NCI-H748 treated with DMSO at 0.1 percent for 48 hours (cell line): Measurements from ENCODE around the gene CEACAM16.

Source experiments
- DNase-seq: peaks from one replicate; lab custom pipeline; 2025; lab: John Stamatoyannopoulos, UW

Gene CEACAM16

DNA sequence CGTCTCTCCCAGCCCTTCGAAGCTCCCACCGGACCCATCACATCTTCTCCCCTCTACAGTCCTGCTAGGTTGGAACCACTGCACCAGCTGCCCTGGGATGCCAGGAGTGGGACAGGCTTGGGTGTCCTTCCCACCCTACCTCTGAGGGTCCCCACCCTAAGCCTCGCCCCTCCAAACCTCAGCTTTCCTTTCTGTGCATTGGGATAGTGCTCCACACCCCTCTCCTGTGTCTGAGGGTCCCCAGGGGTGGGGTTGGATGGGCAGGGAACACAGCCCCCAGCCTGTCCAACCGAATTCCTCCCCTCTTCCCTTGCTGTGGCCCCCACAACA, 47.6 kb downstream of the CEACAM16 start:
- no peak for DNase-seq

DNA sequence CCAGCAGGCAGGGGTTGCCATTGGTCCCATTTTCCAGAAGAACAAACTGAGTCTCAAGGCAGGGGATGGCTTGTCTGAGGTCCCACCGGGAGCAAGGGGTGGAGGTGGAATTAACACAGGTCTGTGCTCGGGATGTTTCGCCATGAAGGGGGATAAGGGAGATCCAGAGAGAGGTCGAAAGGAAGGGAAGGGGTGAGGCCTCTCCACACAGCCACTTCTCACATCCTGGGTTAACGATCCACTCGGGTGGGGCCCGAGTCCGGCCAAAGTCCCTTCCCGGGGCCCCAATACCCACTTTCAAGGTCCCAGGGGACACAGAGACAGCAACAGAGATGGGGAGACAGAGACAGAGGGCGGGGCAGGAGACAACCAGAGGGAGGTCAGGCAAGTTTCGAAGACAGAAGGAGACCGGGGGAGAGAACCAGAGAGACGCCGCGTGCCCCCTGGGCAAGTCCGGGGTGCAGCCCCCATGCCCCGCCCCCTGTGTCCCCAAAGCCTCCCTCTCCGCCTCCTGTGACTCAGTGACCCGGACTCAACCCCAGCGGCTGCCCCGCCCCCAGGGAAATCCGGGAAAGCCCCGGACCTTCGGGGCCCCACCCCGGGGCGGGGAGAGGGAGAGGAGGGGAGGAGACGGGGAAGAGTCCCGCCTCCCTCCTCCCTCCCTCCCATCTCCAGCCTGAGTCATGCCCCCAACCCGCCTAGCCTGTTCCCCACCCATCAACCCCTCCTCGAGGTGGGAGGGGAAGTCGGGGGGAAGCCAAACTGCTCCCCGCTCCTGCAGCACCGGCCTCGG, 48.2 kb downstream of the CEACAM16 start:
- peak; percentile 34 for DNase-seq

DNA sequence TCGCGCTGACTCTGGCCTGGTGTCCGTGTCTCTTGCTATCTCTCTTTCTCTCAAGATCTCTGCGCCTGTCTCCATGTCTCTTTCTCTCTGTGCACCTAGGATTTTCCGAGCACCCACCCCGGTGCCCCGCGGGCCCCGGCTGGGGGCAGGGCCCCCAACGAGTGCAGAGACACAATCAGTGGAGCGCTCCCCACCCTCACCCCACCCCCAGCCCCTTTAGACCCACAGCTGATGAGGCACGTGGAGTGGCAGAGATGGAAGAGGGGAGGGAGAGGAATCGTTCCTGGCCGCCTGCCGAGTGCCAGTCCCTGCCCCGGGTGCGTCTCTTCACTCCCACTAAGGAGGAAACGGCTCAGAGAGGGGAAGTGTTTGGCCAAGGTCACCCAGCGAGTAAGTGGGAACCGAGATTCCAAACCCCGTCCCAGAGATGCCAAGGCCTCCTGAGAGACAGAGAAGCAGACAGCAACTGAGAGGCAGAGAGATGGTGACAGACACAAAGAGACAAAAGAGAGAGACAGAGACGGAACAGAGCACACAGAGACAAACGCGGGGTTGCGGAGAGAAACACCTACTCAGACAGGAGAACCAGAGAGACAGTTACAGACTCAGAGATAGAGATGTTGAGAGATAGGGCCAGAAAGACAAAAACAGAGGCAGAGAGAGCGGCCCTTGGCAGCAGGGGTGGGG, 48.9 kb downstream of the CEACAM16 start:
- DNase-seq: peak; percentile 34

DNA sequence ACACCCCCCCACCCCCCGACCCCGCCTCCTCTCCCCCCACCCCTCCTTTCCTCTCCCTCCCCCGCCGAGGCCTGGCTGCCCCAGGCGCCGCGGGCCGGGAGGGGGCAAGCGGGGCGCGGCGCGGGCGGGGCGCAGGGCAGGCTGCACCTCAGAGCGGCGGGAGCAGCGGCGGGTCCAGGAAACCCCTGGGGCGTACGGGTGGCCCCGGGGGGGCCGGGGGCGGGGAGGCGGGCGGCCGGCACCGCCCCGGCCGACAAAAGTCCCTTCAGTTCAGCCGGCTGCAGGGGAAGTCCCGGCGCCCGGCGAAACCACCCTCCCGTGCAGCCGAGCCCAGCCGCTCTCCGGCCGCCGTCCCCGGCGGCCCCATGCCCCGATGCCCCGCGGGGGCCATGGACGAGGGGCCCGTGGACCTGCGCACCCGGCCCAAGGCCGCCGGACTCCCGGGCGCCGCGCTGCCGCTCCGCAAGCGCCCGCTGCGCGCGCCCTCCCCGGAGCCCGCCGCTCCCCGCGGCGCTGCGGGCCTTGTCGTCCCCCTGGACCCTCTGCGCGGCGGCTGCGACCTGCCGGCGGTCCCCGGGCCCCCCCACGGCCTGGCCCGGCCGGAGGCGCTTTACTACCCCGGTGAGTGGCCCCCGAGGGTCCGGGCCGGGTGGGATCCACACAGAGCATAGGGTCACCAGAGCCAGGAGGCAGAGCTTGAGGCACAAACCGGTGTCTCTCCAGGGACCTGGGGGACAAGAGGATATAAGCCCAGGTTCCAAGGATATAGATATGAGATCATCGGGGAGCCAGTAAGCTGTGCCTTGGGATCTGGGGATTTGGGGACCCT, 49.7 kb downstream of the CEACAM16 start, which contains the start of gene BCL3:
Gene BCL3, plus strand, starts transcription at position 283 of the 829 bp plus-strand sequence. Its CDS starts 83 bp downstream, at position 366.
- no peak for DNase-seq

DNA sequence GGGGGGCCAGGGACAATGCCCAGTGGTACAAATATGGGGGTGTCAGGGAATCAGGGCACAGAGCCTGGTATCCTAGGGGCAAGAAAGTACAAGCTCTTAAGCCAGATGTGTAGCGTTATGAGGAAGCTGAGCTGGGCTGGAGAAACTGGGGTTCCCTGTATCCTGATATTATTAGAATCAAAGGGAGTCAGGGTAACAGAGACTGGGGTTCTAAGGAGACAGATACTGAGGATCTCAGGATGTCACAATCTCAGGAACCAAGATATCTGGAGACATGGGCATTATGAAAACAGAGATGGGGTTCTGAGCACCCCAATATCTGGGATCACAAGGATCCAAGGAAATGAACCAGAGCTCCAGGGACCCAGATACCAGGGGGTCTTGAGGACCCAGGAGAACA, 50.3 kb downstream of the CEACAM16 start:
- DNase-seq: no peak

DNA sequence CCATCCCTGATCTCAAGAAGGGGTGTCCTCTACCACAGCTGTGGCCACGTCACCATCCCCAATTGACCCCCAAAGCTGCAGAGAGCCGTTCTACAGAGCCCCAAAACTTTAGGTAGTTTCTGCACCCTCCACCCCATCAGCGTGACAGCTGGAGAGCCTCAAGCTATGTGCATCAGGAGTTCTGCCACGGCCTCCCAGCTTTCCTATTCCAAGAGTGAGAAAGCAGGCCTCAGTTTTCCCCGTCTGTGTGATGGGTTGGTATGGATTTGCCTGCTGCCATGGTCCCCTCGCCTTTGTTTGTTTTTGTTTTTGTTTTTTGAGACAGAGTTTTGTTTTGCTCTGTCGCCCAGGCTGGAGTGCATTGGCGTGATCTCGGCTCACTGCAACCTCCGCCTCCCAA, 51.0 kb downstream of the CEACAM16 start:
- no peak for DNase-seq

DNA sequence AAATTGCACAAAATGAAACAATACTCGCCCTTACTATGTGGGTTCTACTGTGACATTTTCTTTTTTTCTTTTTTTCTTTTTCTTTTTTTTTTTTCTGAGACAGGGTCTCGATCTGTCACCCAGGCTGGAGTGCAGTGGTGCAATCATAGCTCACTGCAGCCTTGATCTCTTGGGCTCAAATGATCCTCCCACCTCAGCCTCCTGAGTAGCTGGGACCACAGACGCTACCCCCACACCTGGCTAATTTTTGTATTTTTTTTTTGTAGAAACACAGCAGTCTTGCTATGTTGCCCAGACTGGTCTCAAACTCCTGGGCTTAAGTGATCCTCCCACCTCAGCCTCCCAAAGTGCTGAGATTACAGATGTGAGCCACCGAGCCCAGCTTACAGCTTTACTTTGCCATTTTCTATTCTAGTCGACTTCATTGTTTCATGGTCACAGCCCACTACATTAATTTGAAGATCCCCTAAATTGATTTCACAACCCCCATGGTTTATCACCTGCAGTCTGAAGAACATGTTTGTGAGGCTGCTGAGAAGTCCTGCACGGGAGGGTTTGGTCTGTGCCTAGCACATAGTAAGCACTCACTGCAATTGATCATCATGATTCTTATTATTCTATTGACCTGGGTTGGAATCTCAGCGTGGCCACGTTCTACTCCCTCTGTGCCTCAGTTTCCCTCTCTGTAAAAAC, 53.3 kb downstream of the CEACAM16 start:
- DNase-seq: no peak

DNA sequence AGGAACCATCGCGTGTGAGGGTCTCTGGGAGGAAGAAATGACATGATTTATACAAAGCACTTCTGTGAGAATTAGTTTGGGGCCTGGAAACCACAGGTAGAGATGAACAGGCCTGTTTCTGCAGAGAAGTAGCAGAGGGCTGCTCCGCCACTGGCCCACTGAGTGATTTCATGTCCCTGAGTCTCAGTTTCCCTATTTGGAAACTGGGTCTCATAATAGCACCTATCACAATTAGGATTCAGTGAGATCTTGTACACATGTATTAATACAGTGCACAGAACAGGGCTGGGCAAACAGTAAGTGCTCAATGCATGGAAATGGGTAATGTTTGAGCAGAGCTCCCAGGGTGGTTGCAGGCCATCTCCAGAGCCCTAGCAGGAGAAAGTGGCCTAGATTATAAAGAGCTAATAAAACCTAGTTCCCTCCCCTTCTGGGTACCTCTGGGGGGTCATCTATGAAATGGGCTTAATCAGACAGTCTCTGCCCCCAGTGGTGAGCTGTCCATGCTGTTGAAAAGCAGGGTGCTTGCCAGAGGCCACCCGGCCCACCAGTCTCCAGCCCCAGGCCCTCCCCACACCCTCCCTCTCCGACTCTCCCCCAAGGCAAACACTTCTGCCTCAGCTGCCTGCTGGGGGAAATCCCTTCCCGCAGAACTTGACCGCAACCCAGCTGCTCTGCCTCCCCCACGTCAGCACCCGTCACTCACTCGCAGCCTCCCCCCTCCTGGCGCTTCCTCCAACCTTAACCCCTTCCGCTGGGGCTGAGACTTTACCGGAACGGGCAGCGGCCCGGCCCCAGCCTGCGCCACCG, 54.1 kb downstream of the CEACAM16 start:
- DNase-seq: peak; percentile 66

DNA sequence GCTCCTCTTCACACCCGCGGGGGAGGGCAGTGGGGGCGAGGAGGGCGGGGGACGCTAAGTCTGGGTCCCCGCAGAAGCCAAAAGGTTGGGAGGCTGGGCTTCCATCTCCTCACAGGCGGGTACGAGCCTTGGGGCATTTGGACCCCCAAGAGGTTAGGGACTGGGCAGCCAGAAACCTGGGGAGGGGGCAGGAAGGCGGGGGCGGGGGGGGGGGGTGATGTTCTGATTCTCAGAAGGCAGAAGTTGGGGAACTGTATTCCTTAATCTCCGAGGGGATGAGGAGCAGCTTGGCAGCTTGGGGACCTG, 54.6 kb downstream of the CEACAM16 start:
- DNase-seq: no peak

DNA sequence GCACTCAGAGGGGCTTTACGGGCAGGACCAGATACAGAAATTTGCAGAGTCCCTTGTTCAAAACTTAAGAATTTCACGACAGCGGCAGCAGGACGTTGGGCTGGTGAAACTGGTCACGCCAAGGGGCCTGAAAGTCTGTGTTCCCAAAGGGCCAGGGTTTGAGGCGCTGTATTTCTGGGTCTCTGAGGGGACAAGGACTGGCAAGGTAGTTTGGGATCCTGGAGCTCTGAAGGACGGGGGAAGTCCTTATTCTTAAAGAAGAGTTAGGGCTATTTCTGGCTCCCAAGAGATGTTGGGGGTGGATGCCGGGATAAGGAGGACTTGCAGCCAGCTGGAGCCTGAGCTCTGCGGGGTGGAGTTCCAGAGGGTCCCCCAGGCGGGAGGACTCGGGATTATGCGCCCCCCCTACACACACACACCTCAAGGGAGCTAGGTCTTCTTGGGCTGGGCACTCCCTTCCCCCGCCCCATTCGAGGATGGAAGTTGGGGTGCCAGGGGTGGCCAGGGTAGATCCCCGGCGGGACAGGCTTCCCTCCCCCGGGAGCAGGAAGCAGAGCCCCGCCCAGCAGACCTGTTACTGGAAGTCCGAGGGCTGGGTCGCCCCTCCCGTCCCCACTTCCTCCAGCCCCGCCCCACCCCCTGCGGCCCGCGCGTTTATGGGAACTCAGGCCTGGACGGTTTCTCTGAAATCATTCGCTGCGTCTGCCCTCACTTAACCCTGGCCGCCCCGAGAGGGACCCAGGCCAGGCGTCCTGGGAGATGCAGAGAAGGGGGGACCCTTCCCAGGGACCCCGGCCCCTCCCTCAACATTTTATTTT, 55.2 kb downstream of the CEACAM16 start:
- DNase-seq: peak; percentile 51

DNA sequence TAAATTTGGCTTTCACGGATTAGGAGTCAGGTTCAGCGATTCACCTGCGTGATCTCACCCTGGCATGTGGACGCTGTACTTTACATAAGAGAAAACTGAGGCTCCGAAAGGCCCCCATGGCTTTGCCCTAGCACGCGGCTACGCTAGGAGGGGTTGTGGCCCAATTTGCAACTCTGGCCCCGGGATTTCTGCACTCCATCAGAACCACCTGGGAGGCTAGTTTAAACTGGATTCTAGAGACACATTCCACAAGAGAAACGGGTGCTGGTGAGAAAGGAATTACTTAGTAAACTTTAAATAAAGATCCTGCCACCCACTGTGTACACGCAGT, 55.8 kb downstream of the CEACAM16 start:
- DNase-seq: no peak

DNA sequence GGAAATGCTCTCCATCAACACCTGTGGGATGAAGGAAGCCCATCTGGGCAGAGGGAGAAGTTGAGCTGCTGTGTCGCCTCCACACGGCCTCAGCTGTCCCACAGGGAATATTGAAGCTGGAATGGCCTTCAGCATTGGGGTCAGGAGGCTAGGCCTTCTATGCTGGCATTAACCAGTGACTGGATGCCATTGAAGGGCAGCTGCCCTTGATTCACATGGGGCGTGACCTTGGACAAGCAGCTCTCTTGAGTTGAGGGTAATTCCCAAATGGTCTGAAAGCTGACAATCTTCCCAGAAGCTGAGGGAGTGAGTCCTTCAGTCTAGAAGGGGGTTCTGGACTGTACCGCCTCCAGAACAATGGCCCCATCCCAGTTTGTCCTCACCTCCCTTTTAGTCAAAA, 56.3 kb downstream of the CEACAM16 start:
- no peak for DNase-seq

DNA sequence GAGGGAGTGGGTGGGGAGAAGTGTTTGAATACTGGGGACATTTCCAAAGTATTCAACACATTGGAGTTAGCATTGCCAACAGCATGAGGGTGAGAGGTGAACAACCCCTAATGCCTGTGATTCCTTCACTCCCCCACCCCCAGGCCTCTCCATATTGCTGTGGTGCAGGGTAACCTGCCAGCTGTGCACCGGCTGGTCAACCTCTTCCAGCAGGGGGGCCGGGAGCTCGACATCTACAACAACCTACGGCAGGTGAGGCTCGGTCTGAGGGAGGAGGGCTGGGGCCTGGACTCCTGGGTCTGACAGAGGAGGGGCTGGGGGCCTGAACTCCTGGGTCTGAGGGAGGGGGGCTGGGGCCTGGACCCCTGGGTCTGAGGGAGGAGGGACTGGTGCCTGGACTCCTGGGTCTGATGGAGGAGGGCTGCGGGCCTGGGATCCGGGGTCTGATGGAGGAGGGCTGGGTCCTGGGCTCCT, 57.2 kb downstream of the CEACAM16 start:
- DNase-seq: no peak

DNA sequence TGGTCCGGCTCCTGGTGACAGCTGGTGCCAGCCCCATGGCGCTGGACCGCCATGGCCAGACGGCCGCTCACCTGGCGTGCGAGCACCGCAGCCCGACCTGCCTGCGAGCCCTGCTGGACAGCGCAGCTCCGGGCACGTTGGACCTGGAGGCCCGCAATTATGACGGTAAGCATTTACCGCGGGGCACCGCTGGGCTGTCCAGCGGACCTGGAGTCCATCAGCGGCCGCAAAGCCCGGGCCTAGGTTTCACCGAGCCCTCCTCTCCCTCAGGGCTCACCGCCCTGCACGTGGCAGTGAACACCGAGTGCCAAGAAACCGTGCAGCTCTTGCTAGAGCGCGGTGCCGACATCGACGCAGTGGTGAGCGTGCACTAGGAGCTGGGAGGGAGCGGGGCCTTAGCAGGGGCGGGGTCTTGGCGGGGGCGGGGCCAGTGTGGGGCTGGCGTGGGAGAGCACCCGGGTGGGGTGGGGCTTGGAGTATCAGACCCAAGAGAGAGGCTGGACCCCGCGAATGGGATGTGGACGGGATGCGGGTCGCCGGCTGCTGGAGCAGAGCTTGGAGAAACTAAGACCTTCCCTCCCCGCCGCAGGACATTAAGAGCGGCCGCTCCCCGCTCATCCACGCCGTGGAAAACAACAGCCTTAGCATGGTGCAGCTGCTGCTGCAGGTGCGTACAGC, 58.2 kb downstream of the CEACAM16 start:
- DNase-seq: no peak

DNA sequence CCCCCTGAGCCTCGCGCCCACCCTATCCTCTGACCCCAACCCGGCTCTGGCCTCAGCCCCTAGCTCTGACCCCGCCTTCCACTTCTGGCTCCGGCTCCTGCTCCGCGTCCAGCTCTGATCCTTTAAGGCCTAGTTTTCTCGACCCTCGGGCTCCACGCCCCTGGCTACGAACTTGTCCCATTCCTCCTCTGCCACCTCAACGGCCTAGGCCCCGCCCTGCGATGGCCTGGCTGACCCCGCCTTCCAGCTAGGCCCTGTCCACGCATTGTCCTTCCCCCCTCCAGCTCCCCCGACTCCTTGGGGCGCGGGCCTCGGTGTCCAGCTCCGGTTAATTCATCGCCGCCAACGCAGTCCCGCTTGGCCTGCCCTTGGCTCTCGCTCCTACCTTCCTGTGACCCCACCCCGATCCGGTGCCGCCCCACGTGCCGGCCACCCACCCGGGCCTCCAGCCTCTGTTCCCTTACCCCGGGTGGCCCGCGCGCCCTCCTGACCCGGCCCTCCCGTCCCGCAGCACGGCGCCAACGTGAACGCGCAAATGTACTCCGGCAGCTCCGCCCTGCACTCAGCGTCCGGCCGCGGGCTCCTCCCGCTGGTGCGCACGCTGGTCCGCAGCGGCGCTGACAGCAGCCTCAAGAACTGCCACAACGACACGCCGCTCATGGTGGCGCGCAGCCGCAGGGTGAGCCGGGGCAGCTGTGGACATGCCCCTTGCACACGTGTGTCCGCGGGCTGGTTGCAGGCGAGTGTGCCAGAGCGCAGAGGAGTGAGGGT, 59.0 kb downstream of the CEACAM16 start:
- DNase-seq: no peak

DNA sequence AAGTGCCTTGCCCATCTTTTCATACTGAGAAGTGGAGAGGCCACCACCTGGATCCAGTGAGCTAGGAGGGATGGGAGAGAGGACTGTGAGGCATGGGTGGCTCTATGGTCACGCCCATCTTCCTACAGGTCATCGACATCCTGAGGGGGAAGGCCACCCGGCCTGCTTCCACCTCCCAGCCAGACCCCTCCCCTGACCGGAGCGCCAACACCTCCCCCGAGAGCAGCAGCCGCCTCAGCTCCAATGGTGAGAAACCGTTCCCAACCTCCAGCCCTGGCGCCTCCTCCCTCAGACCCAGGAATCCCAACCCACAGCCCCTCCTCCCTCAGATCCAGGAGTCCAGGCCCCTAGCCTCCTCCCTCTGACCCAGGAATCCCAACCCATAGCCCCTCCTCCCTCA, 59.6 kb downstream of the CEACAM16 start:
- DNase-seq: no peak

DNA sequence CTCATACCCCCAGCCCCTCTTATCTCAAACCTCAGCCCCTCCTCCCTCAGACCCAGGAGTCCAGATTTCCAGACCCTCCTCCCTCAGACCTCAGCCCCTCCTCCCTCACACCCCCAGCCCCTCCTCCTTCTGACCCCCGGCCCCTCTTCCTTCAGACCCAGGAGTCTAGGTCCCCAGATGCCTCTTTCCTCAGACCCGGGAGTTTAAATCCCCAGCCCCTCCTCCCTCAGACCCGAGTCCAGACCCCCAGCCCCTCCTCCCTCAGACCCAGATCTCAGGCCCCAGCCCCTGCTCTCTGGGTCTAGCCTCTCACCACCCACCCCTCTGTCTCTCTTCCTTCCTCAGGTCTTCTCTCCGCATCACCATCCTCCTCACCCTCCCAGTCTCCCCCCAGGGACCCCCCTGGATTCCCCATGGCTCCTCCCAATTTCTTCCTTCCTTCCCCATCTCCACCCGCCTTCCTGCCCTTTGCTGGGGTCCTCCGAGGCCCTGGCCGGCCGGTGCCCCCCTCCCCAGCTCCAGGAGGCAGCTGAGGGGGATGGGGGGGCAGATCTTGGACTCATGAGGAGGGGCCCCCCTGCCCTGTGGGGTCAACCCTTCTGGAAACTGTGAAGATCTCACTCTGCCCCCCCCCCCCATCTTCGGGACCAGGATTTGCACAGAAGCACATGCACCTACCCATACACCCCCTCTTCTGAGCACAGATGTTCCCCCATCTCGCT, 60.3 kb downstream of the CEACAM16 start:
- no peak for DNase-seq
